GM20431 (cell line): ENCODE data around the gene DUOXA2.

ENCODE experiments used
- in situ Hi-C: fragments of 300-500 bp; cut with MseI, MboI; formaldehyde crosslinking; loops from one replicate; pipeline ENCODE4 v1.15.0; 2020; ENCODE audit warnings: low sequenced_read_pairs; ENCODE audit not compliant: unreplicated experiment

Gene DUOXA2

DNA sequence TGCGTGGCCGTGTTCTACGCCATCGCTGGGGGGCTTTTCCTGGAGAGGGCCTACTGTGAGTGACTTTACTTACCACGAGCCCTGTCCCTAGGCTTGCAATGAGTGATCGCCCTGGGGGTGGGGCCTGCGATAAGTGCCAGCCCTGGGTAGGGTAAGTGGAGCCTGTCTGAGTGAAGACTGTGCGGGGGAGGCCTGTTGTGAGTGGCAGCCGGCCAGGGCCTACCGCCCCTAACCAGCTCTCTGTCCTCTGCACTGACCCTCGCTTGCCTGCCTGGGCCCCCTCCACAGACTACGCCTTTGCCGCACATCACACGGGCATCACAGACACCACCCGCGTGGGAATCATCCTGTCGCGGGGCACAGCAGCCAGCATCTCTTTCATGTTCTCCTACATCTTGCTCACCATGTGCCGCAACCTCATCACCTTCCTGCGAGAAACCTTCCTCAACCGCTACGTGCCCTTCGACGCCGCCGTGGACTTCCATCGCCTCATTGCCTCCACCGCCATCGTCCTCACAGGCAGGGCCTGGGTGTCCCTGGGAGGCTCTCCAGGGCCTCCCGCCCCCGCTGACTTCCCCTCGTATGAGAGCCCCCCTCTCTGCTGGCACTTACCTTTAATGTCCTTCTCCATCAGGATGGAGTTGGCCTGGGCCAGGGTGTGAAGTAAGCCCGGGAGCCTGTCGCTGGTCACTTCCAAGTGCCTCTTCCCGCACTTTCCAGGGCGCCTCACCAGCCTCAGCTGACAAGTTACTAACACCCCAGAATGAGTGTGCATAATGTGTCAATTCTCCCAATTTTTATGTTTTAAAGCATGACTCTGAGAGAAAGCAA is 38.1 kb downstream of the DUOXA2 start:
- in situ Hi-C loops: no loop called here

DNA sequence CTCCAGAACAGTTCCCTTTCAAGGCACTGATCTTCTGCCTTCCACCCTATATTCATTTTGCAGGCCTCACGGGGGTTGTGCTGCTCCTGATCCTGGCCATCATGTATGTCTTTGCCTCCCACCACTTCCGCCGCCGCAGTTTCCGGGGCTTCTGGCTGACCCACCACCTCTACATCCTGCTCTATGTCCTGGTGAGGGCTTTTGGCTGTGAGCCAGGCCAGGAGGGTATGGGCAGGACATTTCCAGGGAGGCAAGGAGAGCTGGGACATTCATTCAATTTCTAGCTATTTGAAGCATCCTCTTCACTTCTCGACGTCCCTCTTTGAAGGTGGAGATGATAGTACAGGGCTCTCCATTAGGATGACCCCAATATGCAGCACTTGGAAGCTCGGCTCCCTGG is 41.6 kb downstream of the DUOXA2 start:
- in situ Hi-C loops: no loop called here

DNA sequence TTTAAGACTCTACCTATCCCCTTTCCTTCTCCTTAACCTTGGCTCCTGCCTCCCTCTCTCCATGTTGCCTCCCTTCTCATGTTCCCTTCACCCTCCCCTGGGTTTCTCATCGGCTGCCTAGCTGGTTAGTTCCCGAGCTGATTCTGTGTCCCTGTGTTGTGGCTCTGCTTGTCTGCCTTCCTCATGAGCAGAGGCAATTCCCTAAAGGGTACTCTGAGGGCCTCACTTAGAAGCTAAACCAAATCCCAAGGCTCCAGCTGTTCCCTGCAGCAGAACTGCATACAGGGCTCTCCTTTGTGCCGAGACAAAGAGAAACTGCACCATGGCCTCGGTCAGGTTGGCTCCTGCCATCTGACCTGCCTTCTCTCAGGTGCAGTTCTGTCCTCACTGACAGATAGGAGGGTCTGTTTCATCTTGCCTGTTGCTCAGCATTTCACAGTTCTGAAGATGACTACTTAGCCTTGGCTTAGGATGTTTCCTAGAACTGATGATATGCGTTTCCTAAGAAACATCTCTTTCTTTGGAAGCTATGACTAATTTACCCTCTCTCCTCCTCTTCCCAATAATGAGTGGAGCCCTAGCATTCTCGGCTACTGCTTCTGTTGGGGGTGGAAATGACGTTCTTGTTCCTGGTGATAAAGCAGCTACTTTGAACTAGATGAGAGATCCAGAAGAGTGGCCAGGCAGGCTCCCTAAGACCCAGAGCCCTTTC is 42.8 kb downstream of the DUOXA2 start:
- in situ Hi-C loops: no loop called here

DNA sequence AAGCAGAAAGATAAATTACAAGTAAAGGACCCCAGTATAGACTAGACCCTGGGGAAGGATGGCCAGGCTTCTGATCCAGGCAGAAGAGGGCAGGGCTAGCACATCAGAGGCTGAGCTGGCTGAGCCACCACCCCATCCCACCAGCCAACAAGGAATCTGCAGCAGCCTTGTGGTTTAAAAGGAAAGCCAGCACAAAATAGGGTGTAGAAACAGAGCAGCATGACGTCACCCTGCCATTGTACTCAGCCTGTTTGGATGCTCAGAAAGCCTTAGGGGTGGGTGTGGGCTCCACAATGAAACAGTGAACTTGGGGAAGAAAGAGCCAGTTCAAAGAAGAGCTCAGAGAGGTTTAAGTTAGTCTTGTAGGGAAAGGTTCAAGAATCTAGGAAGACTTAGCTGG is 43.8 kb downstream of the DUOXA2 start:
- in situ Hi-C loops: no loop called here

DNA sequence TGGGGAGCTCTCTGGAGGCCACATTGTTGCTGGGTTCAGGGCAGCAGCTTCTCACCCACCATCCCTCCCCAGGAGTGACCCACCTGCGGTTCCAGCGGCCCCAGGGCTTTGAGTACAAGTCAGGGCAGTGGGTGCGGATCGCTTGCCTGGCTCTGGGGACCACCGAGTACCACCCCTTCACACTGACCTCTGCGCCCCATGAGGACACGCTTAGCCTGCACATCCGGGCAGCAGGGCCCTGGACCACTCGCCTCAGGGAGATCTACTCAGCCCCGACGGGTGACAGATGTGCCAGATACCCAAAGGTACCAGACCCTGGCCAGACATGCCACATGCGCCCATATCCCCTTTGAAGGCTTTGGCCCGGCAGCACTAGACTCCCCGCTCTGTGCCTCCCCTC is 47.5 kb downstream of the DUOXA2 start:
- in situ Hi-C loops: no loop called here

GRCh38 chr15:45162771-45163507 is 48.8 kb downstream of the DUOXA2 start:
- in situ Hi-C loops: no loop called here

- in situ Hi-C loops: no loop called here
Measured at GRCh38 chr15:45163508-45163856, 49.4 kb downstream of the DUOXA2 start.

GRCh38 chr15:45164914-45165313 is 50.8 kb downstream of the DUOXA2 start:
- in situ Hi-C loops: no loop called here

GRCh38 chr15:45165536-45165935 is 51.4 kb downstream of the DUOXA2 start:
- in situ Hi-C loops: no loop called here

DNA sequence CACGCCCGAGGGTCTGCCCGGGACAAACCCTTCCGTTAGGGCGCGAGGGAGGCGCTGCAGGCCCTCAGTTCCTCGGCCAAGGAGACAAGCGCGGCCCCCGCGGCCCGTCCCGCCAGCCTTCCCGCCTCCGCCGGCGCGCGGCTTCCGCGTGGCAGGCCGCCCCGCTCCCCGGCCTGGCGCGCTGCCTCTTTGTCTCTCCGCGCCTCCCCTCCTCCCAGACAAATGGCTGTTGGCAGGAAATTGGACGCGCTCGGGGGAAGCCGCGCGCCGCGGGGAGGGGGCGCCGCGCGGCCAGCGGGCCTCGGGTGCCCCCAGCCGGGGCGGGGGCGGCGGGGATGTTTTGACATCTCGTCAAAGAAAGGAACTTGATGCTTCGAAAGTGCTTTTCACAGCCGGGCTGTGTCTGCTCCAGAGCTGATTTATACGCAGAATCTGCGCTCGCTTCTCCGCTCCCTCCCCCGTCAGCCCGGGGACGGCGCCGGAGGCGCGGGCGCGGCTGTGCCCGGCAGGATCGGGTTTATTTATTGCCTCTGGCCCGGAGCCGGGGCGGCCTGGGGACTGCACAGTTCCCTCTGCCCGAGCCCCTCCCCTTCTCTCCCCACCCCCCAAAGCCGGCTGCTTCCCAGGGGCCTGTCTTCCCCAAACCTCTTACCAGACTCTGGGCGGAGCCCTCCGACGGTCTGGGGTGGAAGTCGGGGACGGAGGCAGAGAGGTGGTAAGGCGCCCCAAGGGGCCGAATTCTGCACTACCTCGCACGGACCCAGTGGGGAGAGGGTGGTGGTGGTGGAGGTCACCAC is 52.9 kb downstream of the DUOXA2 start:
- in situ Hi-C loops: no loop called here

DNA sequence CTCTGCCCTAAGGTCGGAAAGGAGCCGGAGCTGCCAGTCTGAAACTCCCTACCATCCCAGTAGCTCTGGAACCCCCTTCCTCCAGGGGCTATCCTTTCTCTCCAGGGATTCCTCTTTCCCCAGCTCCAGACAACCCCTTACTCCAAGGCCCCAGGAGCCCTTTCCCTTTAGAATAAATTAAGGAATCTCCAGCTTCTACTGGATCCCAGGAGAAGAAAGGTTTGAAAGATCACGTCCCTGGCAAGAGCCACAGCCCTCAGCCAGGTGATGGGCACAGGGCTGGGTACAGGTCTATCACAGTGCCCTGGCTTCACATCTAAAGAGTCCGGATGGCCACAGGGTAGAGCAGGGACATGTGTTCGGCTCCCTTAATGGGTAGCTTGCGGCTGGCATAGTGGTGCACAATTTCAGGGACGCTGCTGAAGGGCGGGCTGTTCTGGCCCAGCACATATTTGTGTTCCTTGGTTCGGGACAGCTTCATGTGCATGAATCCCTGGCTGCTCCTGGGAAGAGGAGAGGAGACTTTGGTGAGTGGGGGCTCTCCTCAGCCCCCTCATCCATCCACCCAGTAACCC is 53.6 kb downstream of the DUOXA2 start:
- in situ Hi-C loops: no loop called here
